ENCODE results near the gene ZNF678. TPM values are rescaled to one million over a fixed set of nuclear protein-coding genes. Genes with fewer than 3 reads are reported as not detected.

ZNF678 gene
- total and polyA plus RNA-seq, 2 donors from 2014 or later: 1.3 to 10.0 TPM

Other genes with a start within 250 kb of the ZNF678 start
- gene CDC42BPA, start 245.1 kb upstream of the ZNF678 start, total RNA-seq: 60.7 TPM
- 11.2 TPM for gene CDC42BPA, start 245.1 kb upstream of the ZNF678 start, polyA plus RNA-seq (ENCODE audit: insufficient read depth, low read depth, low replicate concordance)
- 15.9 TPM for gene JMJD4, start 171.7 kb downstream of the ZNF678 start, total RNA-seq
- 12.6 TPM for gene JMJD4, start 171.7 kb downstream of the ZNF678 start, polyA plus RNA-seq (ENCODE audit: insufficient read depth, low read depth, low replicate concordance)
- gene SNAP47, start 171.9 kb downstream of the ZNF678 start, total RNA-seq: 32.4 TPM
- 31.6 TPM for gene SNAP47, start 171.9 kb downstream of the ZNF678 start, polyA plus RNA-seq (ENCODE audit: insufficient read depth, low read depth, low replicate concordance)